ENCODE data around the gene GLT8D2.
A peak's percentile ranks its signal among the peaks of the same experiment; 100 is the strongest.

Gene GLT8D2

DNA sequence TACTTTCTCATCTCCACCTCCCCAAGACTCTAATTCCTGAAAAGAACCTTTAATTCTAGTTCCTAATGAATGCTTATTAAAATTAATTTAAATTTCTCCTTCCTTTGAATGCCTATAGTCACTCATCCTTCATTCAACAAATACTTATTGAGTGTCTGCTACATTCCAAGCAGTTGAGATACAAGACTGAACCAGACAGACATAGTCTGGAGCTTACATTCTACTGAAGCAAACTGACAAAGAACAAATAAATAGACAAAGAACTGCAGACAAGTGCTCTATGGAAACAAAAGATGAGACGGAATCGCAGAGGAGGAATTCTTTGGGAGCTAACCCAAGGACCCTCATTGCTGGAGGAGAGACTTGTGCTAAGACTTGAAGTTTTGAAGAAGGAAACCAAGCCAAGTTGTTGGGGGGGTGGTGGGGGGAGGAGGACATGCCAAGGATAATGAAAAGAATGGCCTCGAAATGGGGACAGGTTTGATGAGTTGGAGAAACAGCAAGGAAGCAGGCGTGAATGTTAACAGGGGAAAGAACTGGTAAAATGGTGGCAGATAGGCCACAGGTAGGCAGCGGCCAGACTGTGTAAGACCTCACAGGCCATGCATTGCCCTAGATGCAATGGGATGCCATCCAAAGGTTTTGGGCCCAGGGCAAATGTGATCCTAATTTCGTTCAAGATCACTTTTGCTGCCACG is 94.0 kb downstream of the GLT8D2 start:
- DNase-seq (ENCODE audit: low spot score) (peak; percentile 5), FAIRE-seq (no peak)

DNA sequence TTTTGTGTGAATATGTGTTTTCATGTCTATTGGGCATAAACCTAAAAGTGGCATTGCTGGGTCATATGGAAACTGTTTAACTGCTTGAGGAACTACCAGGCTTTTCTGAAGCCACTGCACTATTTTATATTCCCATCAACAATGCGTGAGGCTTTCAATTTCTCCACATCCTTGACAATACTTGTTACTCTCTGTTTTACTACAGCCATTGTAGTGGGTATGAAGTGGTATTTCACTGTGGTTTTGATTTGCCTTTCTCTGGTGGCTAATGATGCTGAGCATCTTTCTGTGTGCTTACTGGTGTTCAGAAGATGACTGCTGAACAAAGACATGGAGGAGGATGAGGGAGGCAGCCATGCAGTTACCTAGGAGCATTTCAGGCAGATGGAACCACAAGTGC is 97.5 kb downstream of the GLT8D2 start:
- FAIRE-seq (no peak), DNase-seq (ENCODE audit: low spot score) (no peak)

DNA sequence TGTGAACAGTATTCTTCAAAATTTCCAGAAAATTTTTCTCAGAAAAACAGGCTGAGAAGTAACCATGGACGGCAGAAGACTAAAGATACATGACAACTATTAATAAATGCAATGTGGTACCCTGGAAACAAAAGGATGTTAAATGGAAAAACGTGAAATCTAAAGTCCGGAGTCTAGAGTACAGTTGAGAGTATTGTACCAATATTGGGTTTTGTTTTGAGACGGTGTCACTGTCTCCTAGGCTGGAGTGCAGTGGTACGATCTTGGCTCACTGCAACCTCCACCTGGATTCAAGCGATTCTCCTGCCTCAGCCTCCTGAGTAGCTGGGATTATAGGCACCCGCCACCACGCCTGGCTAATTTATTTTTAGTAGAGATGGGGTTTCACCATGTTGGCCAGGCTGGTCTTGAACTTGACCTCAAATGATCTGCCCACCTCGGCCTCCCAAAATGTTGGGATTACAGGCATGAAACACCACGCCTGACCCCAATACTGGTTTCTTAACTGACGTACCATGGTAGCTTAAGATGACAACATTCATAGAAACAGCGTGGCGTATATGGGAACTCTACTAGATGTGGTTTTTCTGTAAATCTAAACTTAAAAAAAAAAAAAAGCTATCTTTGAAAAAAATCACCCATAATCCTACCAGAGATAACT is 101.1 kb downstream of the GLT8D2 start:
- FAIRE-seq = no peak
- no peak for DNase-seq (ENCODE audit: low spot score)

DNA sequence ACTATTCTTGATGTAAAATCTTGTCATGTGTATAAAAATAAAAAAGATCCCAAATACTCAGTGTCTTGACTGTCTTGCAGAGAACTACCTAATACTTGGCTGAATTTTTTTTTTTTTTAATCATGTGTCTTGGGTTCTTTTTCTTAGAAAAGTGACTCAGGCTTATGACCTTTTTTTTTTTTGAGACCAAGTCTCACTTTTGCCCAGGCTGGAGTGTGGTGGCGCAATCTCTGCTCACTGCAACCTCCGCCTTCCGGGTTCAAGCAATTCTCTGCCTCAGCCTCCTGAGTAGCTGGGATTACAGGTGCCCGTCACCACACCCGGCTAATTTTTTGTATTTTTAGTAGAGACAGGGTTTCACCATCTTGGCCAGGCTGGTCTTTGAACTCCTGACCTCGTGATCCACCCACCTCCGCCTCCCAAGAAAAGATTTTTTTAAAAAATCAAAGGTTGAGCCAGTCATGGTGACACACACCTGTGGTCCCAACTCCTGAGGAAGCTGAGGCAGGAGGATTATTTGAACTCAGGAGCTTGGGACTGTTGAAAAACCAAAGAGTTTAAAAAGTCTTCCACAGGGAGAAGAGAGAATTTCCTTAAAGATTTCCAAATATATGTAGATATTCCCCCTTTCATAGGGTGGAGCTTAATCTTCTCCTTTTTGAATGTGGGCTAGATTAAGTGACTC is 102.0 kb downstream of the GLT8D2 start:
- no peak for DNase-seq (ENCODE audit: low spot score)
- no peak for FAIRE-seq

DNA sequence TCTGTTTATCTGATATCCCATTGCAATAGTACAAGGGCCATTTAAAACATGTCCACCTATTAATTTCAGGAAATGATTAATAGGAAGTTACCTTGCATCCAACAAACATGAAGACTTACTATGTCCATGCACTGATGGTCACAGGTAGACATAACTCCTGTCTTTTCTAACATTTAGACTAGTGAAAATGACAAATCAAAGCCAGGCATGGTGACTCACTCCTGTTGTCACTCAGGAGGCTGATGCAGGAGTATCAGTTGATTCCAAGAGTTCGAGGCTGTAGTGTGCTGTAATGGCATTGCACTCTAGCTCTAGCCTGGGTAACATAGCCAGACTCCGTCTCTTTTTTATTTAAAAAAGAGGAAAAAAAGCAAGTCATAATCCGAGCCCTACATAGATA is 105.0 kb downstream of the GLT8D2 start:
- FAIRE-seq = no peak

More for the DNA sequence above, 105.0 kb downstream of the GLT8D2 start:
- no peak for DNase-seq (ENCODE audit: low spot score)
